OCI-LY1 (cell line): ENCODE data around the gene TPRKB.

ENCODE experiments used
- H2AFZ ChIP-seq: fragments of 200-600 bp; sonication (generic), shearing (Covaris generic); 2 replicates; pipeline ENCODE4 v1.6.0; 2014; ENCODE audit warnings: antibody characterized with exemption, mild to moderate bottlenecking, low read length
- H3F3A ChIP-seq: fragments of 200-600 bp; sonication (generic), shearing (Covaris generic); 2 replicates; pipeline ENCODE4 v1.6.0; 2014; ENCODE audit warnings: mild to moderate bottlenecking, antibody characterized with exemption, low read length, moderate library complexity; ENCODE audit not compliant: insufficient read depth
- H3K27ac ChIP-seq: fragments of 200-600 bp; sonication (generic); 2 replicates; pipeline ENCODE4 v1.5.1; 2014; ENCODE audit warnings: low read length, mixed run types, mild to moderate bottlenecking, low read depth; ENCODE audit not compliant: poor library complexity, severe bottlenecking
- H3K27me3 ChIP-seq: fragments of 200-600 bp; sonication (generic); 2 replicates; pipeline ENCODE4 v1.6.0; 2014; ENCODE audit warnings: antibody characterized with exemption, mild to moderate bottlenecking, low read length, moderate library complexity; ENCODE audit not compliant: insufficient read depth
- H3K36me3 ChIP-seq: fragments of 200-600 bp; sonication (generic); 2 replicates; pipeline ENCODE4 v1.6.1; 2014; ENCODE audit warnings: mild to moderate bottlenecking, antibody characterized with exemption, low read length, moderate library complexity, mixed read lengths; ENCODE audit not compliant: insufficient read depth
- H3K4me1 ChIP-seq: fragments of 200-600 bp; sonication (generic); 2 replicates; pipeline ENCODE4 v1.5.1; 2014; ENCODE audit warnings: mild to moderate bottlenecking, low read length, moderate library complexity; ENCODE audit not compliant: insufficient read depth, severe bottlenecking
- H3K4me2 ChIP-seq: fragments of 200-600 bp; sonication (generic), shearing (Covaris generic); 2 replicates; pipeline ENCODE4 v1.6.1; 2014; ENCODE audit warnings: low read length
- H3K4me3 ChIP-seq: fragments of 200-600 bp; sonication (generic); 2 replicates; pipeline ENCODE4 v1.5.1; 2014; ENCODE audit warnings: low read length, low read depth, mild to moderate bottlenecking, mixed read lengths; ENCODE audit not compliant: poor library complexity, severe bottlenecking
- H3K79me2 ChIP-seq: fragments of 200-600 bp; shearing (Covaris generic); 2 replicates; pipeline ENCODE4 v1.6.1; 2016; ENCODE audit warnings: mixed run types, low read length, mixed read lengths; ENCODE audit not compliant: insufficient read depth
- H3K9ac ChIP-seq: fragments of 200-600 bp; sonication (generic), shearing (Covaris generic); 2 replicates; pipeline ENCODE4 v1.6.1; 2014; ENCODE audit warnings: mild to moderate bottlenecking, low read length, mixed read lengths
- H3K9me2 ChIP-seq: fragments of 200-600 bp; sonication (generic), shearing (Covaris generic); 2 replicates; pipeline ENCODE4 v1.6.1; 2014; ENCODE audit warnings: low read depth, mild to moderate bottlenecking, low read length, mixed read lengths
- H3K9me3 ChIP-seq: fragments of 200-600 bp; shearing (Covaris generic); 2 replicates; pipeline ENCODE4 v1.6.1; 2014; ENCODE audit warnings: low read length, mixed read lengths
- H4K20me1 ChIP-seq: fragments of 200-600 bp; sonication (generic), shearing (Covaris generic); 2 replicates; pipeline ENCODE4 v1.6.0; 2016; ENCODE audit warnings: mild to moderate bottlenecking, low read length; ENCODE audit not compliant: insufficient read depth
- CTCF ChIP-seq: fragments of 200-600 bp; sonication (generic), shearing (Covaris generic); IDR thresholded peaks from 2 replicates; pipeline ENCODE4 v1.5.1; 2017; ENCODE audit warnings: mild to moderate bottlenecking, antibody characterized with exemption, low read length, moderate library complexity, mixed read lengths
- EZH2 ChIP-seq: fragments of 200-600 bp; sonication (generic), shearing (Covaris generic); IDR thresholded peaks from 2 replicates; pipeline ENCODE4 v1.8.0; 2017; ENCODE audit warnings: borderline replicate concordance, mixed run types, mild to moderate bottlenecking, antibody characterized with exemption, low read length, moderate library complexity, mixed read lengths

Gene TPRKB

GRCh38 chr2:73749314-73749713 lies 12.2 kb upstream of the TPRKB start:
- H4K20me1 ChIP-seq, result no peaks in the 10 kb centered on the region
- H3K4me3 ChIP-seq, result no peak overlapping the region
- no peaks in the 10 kb centered on the region for H3K79me2 ChIP-seq
- no peaks in the 10 kb centered on the region for H3K9me3 ChIP-seq
- TF ChIP-seq CTCF, result no peak
- TF ChIP-seq EZH2, result no peak
- no peak overlapping the region for H3K4me2 ChIP-seq
- no peak overlapping the region for H3K9ac ChIP-seq
- no peaks in the 10 kb centered on the region for H3K27me3 ChIP-seq
- H3K36me3 ChIP-seq, result peaks cover 18% of the 10 kb centered on the region
- H3K4me1 ChIP-seq, result no peaks in the 10 kb centered on the region
- H2AFZ ChIP-seq, result no peak overlapping the region
- H3K27ac ChIP-seq, result no peak overlapping the region
- no peaks in the 10 kb centered on the region for H3F3A ChIP-seq
- no peaks in the 10 kb centered on the region for H3K9me2 ChIP-seq

- no peak overlapping the region for H3K27ac ChIP-seq
- no peaks in the 10 kb centered on the region for H3K9me3 ChIP-seq
- peaks cover 17% of the 10 kb centered on the region for H3K36me3 ChIP-seq
- H3F3A ChIP-seq, result no peaks in the 10 kb centered on the region
- no peak overlapping the region for H2AFZ ChIP-seq
- H3K4me1 ChIP-seq, result no peaks in the 10 kb centered on the region
- H3K27me3 ChIP-seq, result no peaks in the 10 kb centered on the region
- H3K79me2 ChIP-seq, result no peaks in the 10 kb centered on the region
- no peak overlapping the region for H3K4me3 ChIP-seq
- H4K20me1 ChIP-seq, result no peaks in the 10 kb centered on the region
- no peaks in the 10 kb centered on the region for H3K9me2 ChIP-seq
- no peak overlapping the region for H3K4me2 ChIP-seq
- H3K9ac ChIP-seq, result no peak overlapping the region
- TF ChIP-seq EZH2 (no peak), CTCF (no peak)
Observed at GRCh38 chr2:73746877-73747208, 9.7 kb upstream of the TPRKB start.

GRCh38 chr2:73746015-73746876 lies 9.1 kb upstream of the TPRKB start:
- no peaks in the 10 kb centered on the region for H3K9me2 ChIP-seq
- no peak overlapping the region for H3K4me3 ChIP-seq
- H3K9ac ChIP-seq, result no peak overlapping the region
- H3K27ac ChIP-seq, result no peak overlapping the region
- H3K36me3 ChIP-seq, result peaks cover 17% of the 10 kb centered on the region
- TF ChIP-seq EZH2, result no peak
- no peak for TF ChIP-seq CTCF
- no peak overlapping the region for H2AFZ ChIP-seq
- H4K20me1 ChIP-seq, result no peaks in the 10 kb centered on the region
- H3K9me3 ChIP-seq, result no peaks in the 10 kb centered on the region
- H3F3A ChIP-seq, result no peaks in the 10 kb centered on the region
- H3K4me2 ChIP-seq, result no peak overlapping the region
- H3K4me1 ChIP-seq, result no peaks in the 10 kb centered on the region
- no peaks in the 10 kb centered on the region for H3K79me2 ChIP-seq
- H3K27me3 ChIP-seq, result no peaks in the 10 kb centered on the region
